K562 (cell line): ENCODE measurements around the gene WDR70. TPM values are rescaled to one million over a fixed set of nuclear protein-coding genes. Genes with fewer than 3 reads are reported as not detected.
A peak's percentile ranks its signal among the peaks of the same experiment; 100 is the strongest.

Experiments used
- ATAC-seq: fragments of 200-7000 bp; cut with Tn5 transposase; 3 replicates; pipeline ENCODE4 v1.9.1; 2020; ENCODE audit warnings: moderate library complexity
- BruUV-seq: library from RNA; stranded (reverse); fragments of 400-500 nt; replicated peaks from 2 replicates; lab custom pipeline; 2021; lab: Mats Ljungman, UMichigan
- CTCF ChIA-PET: fragments of 300-600 bp; formaldehyde crosslinking; extraction: SDS; loops from one replicate; lab custom pipeline; 2021; ENCODE audit warnings: low intra/inter-chr PET ratio; lab: Yijun Ruan, JAX
- POLR2A ChIA-PET: fragments of 300-600, 350-650 bp; sonication (Branson Sonifier 250); formaldehyde crosslinking; extraction: SDS; loops from one replicate; lab custom pipeline; 2021; ENCODE audit warnings: antibody characterized with exemption, inconsistent platforms; lab: Yijun Ruan, JAX
- DNase-seq, 4 experiments: peaks; one replicate each; pipeline versions ENCODE4 v3.0.0 to v3.0.0-alpha.2; 2011 to 2018; ENCODE audit warnings: low spot score in 3 of 4, mixed read lengths in 3 of 4; ENCODE audit errors: extremely low read depth in 1 of 4
- FAIRE-seq: peaks from 2 replicates; lab custom pipeline; 2011; peaks lifted over from hg19 to GRCh38; lab: Jason Lieb, UNC
- H2AFZ ChIP-seq: 2 replicates; pipeline ENCODE4 v1.6.0; 2011; ENCODE audit warnings: low read depth, low read length, control low read depth, inconsistent platforms
- H3K27ac ChIP-seq: fragments of 200-600 bp; 3 replicates; pipeline ENCODE4 v1.8.0; 2011; ENCODE audit warnings: low read depth, mild to moderate bottlenecking, control low read depth, inconsistent platforms, low read length, moderate library complexity, mixed read lengths; ENCODE audit errors: extremely low read depth
- H3K27me3 ChIP-seq, 2 experiments: fragments of 300-600 bp in 1 of 2; 2 replicates in 1 of 2; 3 replicates in 1 of 2; pipeline versions ENCODE4 v1.6.0 to v1.8.0; 2011; ENCODE audit warnings: inconsistent platforms in 2 of 2, low read length in 2 of 2, mild to moderate bottlenecking in 1 of 2, mixed read lengths in 1 of 2, moderate library complexity in 1 of 2; ENCODE audit not compliant: control insufficient read depth in 2 of 2, insufficient read depth in 2 of 2
- H3K36me3 ChIP-seq: fragments of 300-600 bp; 3 replicates; pipeline ENCODE4 v1.8.0; 2011; ENCODE audit warnings: mild to moderate bottlenecking, low read length, inconsistent platforms; ENCODE audit not compliant: control insufficient read depth, insufficient read depth
- H3K4me1 ChIP-seq, 2 experiments: fragments of 200-600 bp in 1 of 2; replicated peaks in 1 of 2; 2 replicates in 1 of 2; 3 replicates in 1 of 2; pipeline versions ENCODE4 v1.5.1 to v1.8.0; 2011; ENCODE audit warnings: inconsistent platforms in 2 of 2, low read length in 2 of 2, mild to moderate bottlenecking in 1 of 2, mixed read lengths in 1 of 2, moderate library complexity in 1 of 2; ENCODE audit not compliant: control insufficient read depth in 2 of 2, insufficient read depth in 2 of 2
- H3K4me2 ChIP-seq: 2 replicates; pipeline ENCODE4 v1.6.1; 2011; ENCODE audit warnings: low read length, control low read depth, inconsistent platforms, mixed read lengths; ENCODE audit not compliant: insufficient read depth
- H3K4me3 ChIP-seq: fragments of 200-600 bp; sonication (generic), shearing (Covaris generic); 2 replicates; pipeline ENCODE4 v1.5.1; 2016; ENCODE audit warnings: control low read depth, inconsistent platforms
- H3K79me2 ChIP-seq: fragments of 200-600 bp; 3 replicates; pipeline ENCODE4 v1.8.0; 2011; ENCODE audit warnings: low read length, inconsistent platforms; ENCODE audit not compliant: control insufficient read depth, insufficient read depth
- H3K9ac ChIP-seq, 2 experiments: 2 replicates each; pipeline versions ENCODE4 v1.6.0 to v1.6.1; 2011; ENCODE audit warnings: low read depth in 2 of 2, low read length in 2 of 2, control low read depth in 1 of 2, inconsistent platforms in 1 of 2, mild to moderate bottlenecking in 1 of 2, mixed read lengths in 1 of 2; ENCODE audit not compliant: insufficient read depth in 1 of 2
- H3K9me1 ChIP-seq: one replicate; pipeline ENCODE4 v1.6.0; 2011; ENCODE audit warnings: inconsistent platforms, mild to moderate bottlenecking, low read length, moderate library complexity; ENCODE audit not compliant: control insufficient read depth, insufficient read depth
- H3K9me3 ChIP-seq: replicated peaks from 2 replicates; pipeline ENCODE4 v1.5.1; 2011; ENCODE audit warnings: low read depth, low read length, inconsistent platforms; ENCODE audit not compliant: control insufficient read depth, insufficient read depth
- H4K20me1 ChIP-seq: replicated peaks from 2 replicates; pipeline ENCODE4 v1.6.1; 2011; ENCODE audit warnings: low read length, inconsistent platforms, mixed read lengths; ENCODE audit not compliant: control insufficient read depth, insufficient read depth
- CBX5 ChIP-seq: IDR thresholded peaks from 2 replicates; pipeline ENCODE4 v1.6.1; 2014; ENCODE audit warnings: low read depth, borderline replicate concordance
- COPS2 ChIP-seq: fragments of 450-650 bp; conservative IDR thresholded peaks from 2 replicates; pipeline ENCODE4 v1.6.1; 2016; ENCODE audit warnings: mild to moderate bottlenecking, moderate library complexity
- JUND ChIP-seq, 2 experiments: IDR thresholded peaks; 2 replicates in 1 of 2; 3 replicates in 1 of 2; pipeline ENCODE4 v1.6.1; 2011; ENCODE audit warnings: borderline replicate concordance in 2 of 2, low read depth in 2 of 2, low read length in 2 of 2, improper control_type of control experiment in 1 of 2, missing biosample characterization in 1 of 2, missing genetic modification characterization in 1 of 2, missing genetic modification reagents in 1 of 2
- POLR2B ChIP-seq: fragments of 450-650 bp; IDR thresholded peaks from 2 replicates; pipeline ENCODE4 v1.6.1; 2018; ENCODE audit warnings: low read depth; ENCODE audit not compliant: partially characterized antibody
- RAD21 ChIP-seq, 2 experiments: fragments of 250-450 bp in 1 of 2; fragments of 450-650 bp in 1 of 2; sonication (Bioruptor Pico) in 1 of 2; formaldehyde crosslinking in 1 of 2; IDR thresholded peaks in 1 of 2; conservative IDR thresholded peaks in 1 of 2; 2 replicates each; pipeline versions ENCODE4 v1.4.0 to v1.8.0; 2020 to 2022; ENCODE audit warnings: mild to moderate bottlenecking in 2 of 2, moderate library complexity in 1 of 2
- TCF3 ChIP-seq: sonication (generic); formaldehyde crosslinking; IDR thresholded peaks from 2 replicates; pipeline ENCODE4 v1.4.0; 2020; ENCODE audit warnings: mild to moderate bottlenecking, missing genetic modification reagents
- WGBS: fragments of 100-300 bp; shearing (Covaris generic); methylation state at CpG from one replicate; pipeline ENCODE4 v1.1.6; 2016; ENCODE audit warnings: low coverage, mixed read lengths; ENCODE audit not compliant: insufficient coverage; ENCODE audit errors: missing lambda C conversion rate; 5-methylcytosine and 5-hydroxymethylcytosine counted together
- in situ Hi-C: fragments of 300-500 bp; cut with MboI; formaldehyde crosslinking; loops from 4 replicates; pipeline ENCODE4 v1.15.0; 2018; ENCODE audit warnings: inconsistent platforms, mixed read lengths
- intact Hi-C: fragments of 100-400 bp; cut with micrococcal nuclease; formaldehyde crosslinking; loops from 2 replicates; pipeline ENCODE4 v1.14.2; 2022
- polyA plus RNA-seq, 8 experiments: library from polyadenylated mRNA; depleted of rRNA in 4 of 8; stranded (reverse) in 5 of 8; unstranded in 3 of 8; fragments of >200 nt; fragmentation: Nextera tagmentation in 2 of 8; fragmentation: Illumina TruSeq in 1 of 8; extraction: Ambion mirVana in 2 of 8; extraction: Trizol in 1 of 8; gene quantifications; 2 replicates each; pipeline versions ENCODE4 v1.2.1 to v1.2.3, GENCODE V29; 2011 to 2014; ENCODE audit warnings: inconsistent platforms in 1 of 8, missing spikeins in 1 of 8
- total RNA-seq, 7 experiments: library from RNA; depleted of rRNA in 6 of 7; stranded (reverse); fragments of >200 nt in 6 of 7; fragmentation: Illumina TruSeq in 2 of 7; extraction: Trizol in 2 of 7; gene quantifications; 2 replicates each; pipeline versions ENCODE4 v1.2.1 to v1.2.3, GENCODE V29; 2011 to 2021; ENCODE audit warnings: low replicate concordance in 1 of 7
- TF ChIP-seq, protein P1 (sequence below), 2 experiments: fragments of 450-650 bp in 1 of 2; sonication (generic) in 1 of 2; formaldehyde crosslinking in 1 of 2; IDR thresholded peaks in 1 of 2; conservative IDR thresholded peaks in 1 of 2; 2 replicates each; pipeline versions ENCODE4 v1.6.1 to v1.8.1; 2016 to 2023; ENCODE audit warnings: mild to moderate bottlenecking in 2 of 2, moderate library complexity in 2 of 2, inconsistent platforms in 1 of 2, missing genetic modification reagents in 1 of 2
- TF ChIP-seq, protein P2 (sequence below), 3 experiments: IDR thresholded peaks in 2 of 3; conservative IDR thresholded peaks in 1 of 3; 2 replicates each; pipeline ENCODE4 v1.5.1; 2011 to 2012; ENCODE audit warnings: low read length in 3 of 3, mild to moderate bottlenecking in 3 of 3, control low read depth in 2 of 3, improper control_type of control experiment in 1 of 3, inconsistent platforms in 1 of 3, low read depth in 1 of 3, mixed read lengths in 1 of 3, moderate library complexity in 1 of 3; ENCODE audit not compliant: insufficient read depth in 2 of 3

Gene WDR70
- total and polyA plus RNA-seq, 9 of the 15 experiments (the other 6 are each of a cell fraction or from before 2014, with no cell fraction given): 16.8 to 46.6 (median 38.8) TPM

DNA sequence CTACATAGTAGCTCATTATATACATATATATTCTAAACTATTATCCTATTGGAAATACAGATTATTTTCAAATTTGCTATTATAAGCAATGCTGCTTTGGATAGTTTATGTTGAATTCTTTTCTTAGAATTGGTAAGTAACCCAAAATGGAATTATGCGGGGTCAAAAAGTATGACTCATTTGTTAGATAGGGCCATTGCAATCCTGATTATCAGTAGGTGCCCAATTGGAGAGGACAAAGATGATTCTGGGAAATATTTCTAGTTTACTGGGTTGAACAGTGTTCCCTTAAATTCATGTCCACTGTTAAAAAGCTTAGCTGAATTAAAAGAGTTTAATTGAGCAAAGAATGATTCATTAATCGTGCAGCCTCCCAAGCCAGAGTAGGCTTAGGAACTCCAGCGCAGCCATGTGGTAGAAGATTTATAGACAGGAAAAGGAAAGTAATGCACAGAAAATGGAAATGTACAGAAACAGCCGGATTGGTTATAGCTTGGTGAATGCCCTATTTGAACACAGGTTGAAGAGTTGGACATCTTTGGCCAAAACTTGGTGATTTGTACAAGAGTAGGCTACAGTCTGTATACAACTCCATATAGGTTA lies 379.0 kb downstream of the WDR70 start:
- H3K27ac ChIP-seq: no peak overlapping the region
- no peaks in the 10 kb centered on the region for H3K36me3 ChIP-seq
- no peak for DNase-seq
- no peaks in the 10 kb centered on the region for H3K9me3 ChIP-seq
- H3K4me3 ChIP-seq: no peak overlapping the region
- peak; percentile 64; the same call in 2 of the 3 replicates for ATAC-seq
- intact Hi-C loops (loop anchor here (5.0 kb wide), 1 partner anchor 346 kb away; no protein-coding TSS in a partner anchor), in situ Hi-C loops (no loop called here)
- no peak overlapping the region for H3K9ac ChIP-seq
- 25% methylated on average over 4 of the region's 4 CpGs for WGBS
- BruUV-seq: no TSS peak
- no peaks in the 10 kb centered on the region for H3K79me2 ChIP-seq
- ChIA-PET POLR2A (interaction anchor here (1.5 kb wide), 1 partner anchor 21 kb away, joined by 3 read pairs; no protein-coding TSS in a partner anchor), CTCF (interaction anchor here (0.9 kb wide), 1 partner anchor 345 kb away, joined by 5 read pairs; no protein-coding TSS in a partner anchor)
- no peaks in the 10 kb centered on the region for H4K20me1 ChIP-seq
- H3K27me3 ChIP-seq: no peaks in the 10 kb centered on the region; a peak in 1 of 5 replicates
- no peak overlapping the region for H2AFZ ChIP-seq
- FAIRE-seq: no peak
- H3K9me1 ChIP-seq: no peaks in the 10 kb centered on the region
- no peak overlapping the region for H3K4me2 ChIP-seq
- TF ChIP-seq RAD21 (CRISPR knock-in tag; conservative IDR thresholded peaks at IDR 0.05 in 1 of 2, IDR thresholded peaks at IDR 0.05 in 1 of 2) (peak in 1 of 2 experiments; percentile 60; a peak in 2 of 4 replicates), JUND (IDR thresholded peaks at IDR 0.05; ENCODE audit: borderline replicate concordance, low read depth, low read length) (peak; percentile 64; the same call in 1 of the 2 replicates), JUND (tag; IDR thresholded peaks at IDR 0.05; ENCODE audit: borderline replicate concordance, low read depth, low read length) (no peak), POLR2B (no peak), COPS2 (no peak), CBX5 (no peak), TCF3 (CRISPR knock-in tag) (no peak)
- TF ChIP-seq, protein P1, sequence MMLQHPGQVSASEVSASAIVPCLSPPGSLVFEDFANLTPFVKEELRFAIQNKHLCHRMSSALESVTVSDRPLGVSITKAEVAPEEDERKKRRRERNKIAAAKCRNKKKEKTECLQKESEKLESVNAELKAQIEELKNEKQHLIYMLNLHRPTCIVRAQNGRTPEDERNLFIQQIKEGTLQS (IDR thresholded peaks at IDR 0.05): peak; percentile 60
- TF ChIP-seq, protein P1 (CRISPR knock-in tag; conservative IDR thresholded peaks at IDR 0.05): no peak
- TF ChIP-seq, protein P2, sequence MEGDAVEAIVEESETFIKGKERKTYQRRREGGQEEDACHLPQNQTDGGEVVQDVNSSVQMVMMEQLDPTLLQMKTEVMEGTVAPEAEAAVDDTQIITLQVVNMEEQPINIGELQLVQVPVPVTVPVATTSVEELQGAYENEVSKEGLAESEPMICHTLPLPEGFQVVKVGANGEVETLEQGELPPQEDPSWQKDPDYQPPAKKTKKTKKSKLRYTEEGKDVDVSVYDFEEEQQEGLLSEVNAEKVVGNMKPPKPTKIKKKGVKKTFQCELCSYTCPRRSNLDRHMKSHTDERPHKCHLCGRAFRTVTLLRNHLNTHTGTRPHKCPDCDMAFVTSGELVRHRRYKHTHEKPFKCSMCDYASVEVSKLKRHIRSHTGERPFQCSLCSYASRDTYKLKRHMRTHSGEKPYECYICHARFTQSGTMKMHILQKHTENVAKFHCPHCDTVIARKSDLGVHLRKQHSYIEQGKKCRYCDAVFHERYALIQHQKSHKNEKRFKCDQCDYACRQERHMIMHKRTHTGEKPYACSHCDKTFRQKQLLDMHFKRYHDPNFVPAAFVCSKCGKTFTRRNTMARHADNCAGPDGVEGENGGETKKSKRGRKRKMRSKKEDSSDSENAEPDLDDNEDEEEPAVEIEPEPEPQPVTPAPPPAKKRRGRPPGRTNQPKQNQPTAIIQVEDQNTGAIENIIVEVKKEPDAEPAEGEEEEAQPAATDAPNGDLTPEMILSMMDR (IDR thresholded peaks at IDR 0.05 in 2 of 3, conservative IDR thresholded peaks at IDR 0.05 in 1 of 3; ENCODE audit: insufficient read depth in 2 of 3, low read depth in 1 of 3, low read length in 3 of 3): peak in 2 of 3 experiments; percentile 32 to 41; a peak in 3 of 6 replicates
- no peaks in the 10 kb centered on the region for H3K4me1 ChIP-seq
